Measurements from ENCODE around the gene CLCN6. TPM values are rescaled to one million over a fixed set of nuclear protein-coding genes. Genes with fewer than 3 reads are reported as not detected.

The CLCN6 gene
- total RNA-seq, 1 donor: 12.6 TPM

DNA sequence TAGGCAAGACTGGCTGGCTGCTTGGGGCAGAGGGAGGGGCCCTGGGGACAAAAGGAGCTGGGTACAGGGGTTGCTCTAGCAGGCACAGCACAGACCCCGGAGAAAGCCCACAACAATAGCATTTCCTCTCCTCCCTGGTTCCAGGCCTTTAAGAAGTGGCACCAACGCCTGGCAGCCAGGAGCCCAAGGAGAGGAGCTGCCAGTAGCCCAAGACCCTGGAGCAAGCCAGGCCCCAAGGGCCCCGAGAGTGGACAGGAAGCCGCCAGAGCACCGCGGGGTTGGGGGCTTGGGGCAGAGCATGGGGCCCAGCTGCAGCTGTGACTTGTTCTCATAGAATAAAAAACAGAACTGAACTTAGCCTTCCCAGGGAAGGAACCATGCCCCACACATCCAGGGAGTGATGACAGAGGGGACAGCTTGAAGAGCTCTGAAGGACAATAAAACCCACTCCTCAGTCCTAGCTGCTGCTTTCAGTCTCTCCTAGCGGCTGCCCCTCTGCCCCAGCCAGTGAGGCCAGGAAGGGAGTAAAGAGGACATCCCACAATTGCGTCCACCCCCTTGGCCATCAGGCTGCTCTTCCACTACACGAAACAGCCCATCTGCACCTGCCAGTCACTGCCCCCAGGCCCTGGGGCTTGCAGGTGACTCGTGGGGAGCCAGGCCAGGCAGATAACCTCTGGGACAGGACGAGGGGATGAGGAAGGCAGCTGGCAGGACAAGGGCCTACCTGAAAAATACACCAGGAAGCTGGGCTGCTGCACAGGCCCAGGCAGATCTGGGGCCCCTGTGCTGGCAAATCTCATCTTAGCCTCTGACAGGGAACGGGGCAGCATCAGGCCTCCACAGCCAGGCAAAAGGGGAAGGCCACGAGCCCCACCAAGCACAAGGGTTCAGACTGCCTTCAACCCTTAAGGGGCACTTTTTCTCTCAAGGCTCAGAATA, 16.6 kb upstream of the CLCN6 start:
- TF ChIP-seq, protein P1, sequence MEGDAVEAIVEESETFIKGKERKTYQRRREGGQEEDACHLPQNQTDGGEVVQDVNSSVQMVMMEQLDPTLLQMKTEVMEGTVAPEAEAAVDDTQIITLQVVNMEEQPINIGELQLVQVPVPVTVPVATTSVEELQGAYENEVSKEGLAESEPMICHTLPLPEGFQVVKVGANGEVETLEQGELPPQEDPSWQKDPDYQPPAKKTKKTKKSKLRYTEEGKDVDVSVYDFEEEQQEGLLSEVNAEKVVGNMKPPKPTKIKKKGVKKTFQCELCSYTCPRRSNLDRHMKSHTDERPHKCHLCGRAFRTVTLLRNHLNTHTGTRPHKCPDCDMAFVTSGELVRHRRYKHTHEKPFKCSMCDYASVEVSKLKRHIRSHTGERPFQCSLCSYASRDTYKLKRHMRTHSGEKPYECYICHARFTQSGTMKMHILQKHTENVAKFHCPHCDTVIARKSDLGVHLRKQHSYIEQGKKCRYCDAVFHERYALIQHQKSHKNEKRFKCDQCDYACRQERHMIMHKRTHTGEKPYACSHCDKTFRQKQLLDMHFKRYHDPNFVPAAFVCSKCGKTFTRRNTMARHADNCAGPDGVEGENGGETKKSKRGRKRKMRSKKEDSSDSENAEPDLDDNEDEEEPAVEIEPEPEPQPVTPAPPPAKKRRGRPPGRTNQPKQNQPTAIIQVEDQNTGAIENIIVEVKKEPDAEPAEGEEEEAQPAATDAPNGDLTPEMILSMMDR (IDR thresholded peaks at IDR 0.05; ENCODE audit: insufficient read depth, low read length): no peak

DNA sequence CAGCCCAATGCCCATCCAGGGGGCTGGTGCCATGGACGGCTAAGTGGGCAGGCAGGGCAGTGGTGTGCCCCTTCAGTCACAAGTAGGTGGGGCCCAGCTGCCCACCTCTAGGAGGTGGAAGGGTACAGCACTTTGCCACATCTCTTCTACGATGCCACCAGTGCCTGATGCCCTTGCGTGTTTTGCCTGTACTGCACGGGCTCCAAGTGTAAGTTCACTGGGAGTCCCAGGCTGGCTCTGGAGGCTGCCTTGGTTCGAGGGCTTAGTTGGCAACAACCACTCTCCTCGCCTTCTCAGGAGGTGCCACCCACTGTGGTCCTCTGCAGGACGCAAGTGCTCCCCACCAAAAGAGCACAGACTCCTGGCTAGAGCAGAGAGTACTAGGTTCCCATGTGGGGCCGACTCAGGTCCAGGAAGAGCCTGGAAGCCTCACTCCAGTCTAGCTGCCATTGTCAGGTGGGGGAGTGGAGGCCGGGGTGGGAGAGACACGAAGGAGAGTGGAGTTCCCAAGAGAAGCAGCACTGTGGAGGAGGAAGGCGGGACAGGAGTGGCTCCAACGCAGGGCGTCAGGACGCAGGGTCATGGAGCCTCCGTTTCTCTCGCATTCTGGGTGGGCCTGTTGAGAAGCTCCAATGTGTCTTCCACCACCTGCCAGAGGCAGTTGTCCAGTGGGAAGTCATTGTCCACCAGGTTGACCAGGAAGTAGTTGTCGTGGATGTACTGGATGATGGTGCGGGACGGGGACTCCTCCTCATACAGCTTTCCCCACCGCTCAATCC, 15.7 kb upstream of the CLCN6 start:
- TF ChIP-seq, protein P1 (IDR thresholded peaks at IDR 0.05; ENCODE audit: insufficient read depth, low read length): no peak
- H3K4me3 ChIP-seq (ENCODE audit: low read depth, low read length): no peak overlapping the region
- no peak for DNase-seq (ENCODE audit: low read depth)

More for the DNA sequence above, 16.6 kb upstream of the CLCN6 start:
- DNase-seq (ENCODE audit: low read depth): no peak
- H3K4me3 ChIP-seq (ENCODE audit: low read depth, low read length): no peak overlapping the region

DNA sequence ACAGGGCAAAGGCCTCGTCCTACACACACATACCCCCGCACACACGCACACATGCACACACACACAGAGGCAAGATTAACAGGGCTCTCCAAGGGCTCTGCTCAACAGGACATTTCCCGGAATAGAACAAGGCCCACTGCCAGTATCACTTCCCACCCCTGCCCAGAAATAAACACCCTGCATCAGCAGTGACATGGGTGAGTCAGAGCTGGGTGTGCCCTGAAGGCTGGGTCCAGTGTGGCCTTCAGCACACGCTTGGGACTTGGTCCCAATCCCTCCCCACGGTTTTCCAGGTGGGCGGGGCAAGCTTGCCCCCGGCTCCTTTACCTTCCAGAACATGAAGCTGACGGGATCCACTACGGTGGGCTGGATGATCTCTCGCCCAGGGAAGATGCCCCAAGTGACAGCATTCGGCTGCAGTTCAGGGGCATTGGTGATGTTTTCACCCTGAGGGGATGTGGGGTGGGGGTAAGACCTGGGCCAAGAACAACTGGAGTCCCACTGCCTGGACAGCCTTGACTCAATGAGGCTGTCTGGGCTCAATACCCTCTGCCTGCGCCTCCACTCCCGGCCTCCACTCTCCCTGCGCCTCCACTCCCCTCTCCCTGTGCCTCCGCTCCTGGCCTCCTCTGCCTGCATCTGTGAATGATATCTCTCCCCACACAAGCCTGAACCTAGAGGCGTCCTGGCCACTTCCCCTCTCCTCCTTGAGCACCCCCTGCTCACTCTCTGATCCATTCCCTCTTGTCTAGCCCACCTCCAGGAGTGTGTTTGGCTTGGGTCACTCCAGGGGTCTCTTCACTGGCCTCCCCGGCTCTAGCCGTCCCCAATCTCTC, 14.9 kb upstream of the CLCN6 start:
- DNase-seq (ENCODE audit: low read depth): peak; percentile 98
- H3K4me3 ChIP-seq (ENCODE audit: low read depth, low read length): no peak overlapping the region
- TF ChIP-seq, protein P1 (IDR thresholded peaks at IDR 0.05; ENCODE audit: insufficient read depth, low read length): no peak

DNA sequence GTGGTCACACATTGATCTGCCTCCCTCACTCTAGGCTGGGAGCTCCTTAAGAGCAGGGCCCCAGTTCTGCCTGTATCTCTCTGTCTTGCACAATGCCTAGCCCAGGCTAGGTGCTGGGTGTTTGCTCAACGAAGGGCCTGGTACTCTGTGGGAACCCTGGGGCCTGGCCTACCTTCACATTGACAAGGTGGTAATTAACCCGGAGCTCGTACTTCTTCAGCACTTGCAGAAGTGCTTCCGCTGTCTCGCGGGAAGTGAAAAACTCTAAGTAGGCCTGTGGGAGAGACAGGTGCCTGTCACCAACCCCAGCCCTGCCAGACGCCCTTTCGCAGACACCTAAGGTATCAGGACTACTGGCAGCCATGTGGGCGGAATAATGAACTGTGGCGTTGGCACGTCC, 13.9 kb upstream of the CLCN6 start:
- DNase-seq (ENCODE audit: low read depth): no peak
- TF ChIP-seq, protein P1 (IDR thresholded peaks at IDR 0.05; ENCODE audit: insufficient read depth, low read length): no peak

DNA sequence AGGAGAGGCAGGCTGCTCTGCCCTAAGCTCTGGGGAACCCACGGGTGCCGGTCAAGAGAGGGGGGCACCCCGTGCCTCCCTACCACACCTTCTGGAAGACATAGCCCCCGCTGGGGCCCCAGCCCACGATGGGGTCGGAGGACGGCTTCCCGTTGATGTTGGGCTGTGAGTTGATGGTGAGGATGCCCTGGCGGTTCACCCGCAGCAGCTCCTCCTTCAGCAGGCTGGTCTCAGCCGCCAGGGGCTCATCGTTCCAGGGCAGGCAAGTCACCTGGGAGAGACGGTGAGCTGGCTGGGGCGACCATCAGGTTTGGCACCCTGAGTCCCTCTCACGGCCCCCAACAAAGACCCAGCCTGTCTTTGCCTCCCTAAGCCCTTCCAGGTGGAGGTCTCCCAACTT, 12.2 kb upstream of the CLCN6 start:
- no peak overlapping the region for H3K4me3 ChIP-seq (ENCODE audit: low read depth, low read length)
- TF ChIP-seq, protein P1 (IDR thresholded peaks at IDR 0.05; ENCODE audit: insufficient read depth, low read length): no peak
- DNase-seq (ENCODE audit: low read depth): no peak

More for the DNA sequence above, 13.9 kb upstream of the CLCN6 start:
- no peak overlapping the region for H3K4me3 ChIP-seq (ENCODE audit: low read depth, low read length)

All from fibroblast of the aortic adventitia (primary cell).